B cell (primary cell): Measurements from ENCODE around the gene EEF1A2. TPM values are rescaled to one million over a fixed set of nuclear protein-coding genes. Genes with fewer than 3 reads are reported as not detected.

Experiments used
- ATAC-seq: fragments of 200-7000 bp; cut with Tn5 transposase; one replicate; pipeline ENCODE4 v1.10.0; 2021; ENCODE audit warnings: low read depth, mild to moderate bottlenecking, moderate number of reproducible peaks, moderate library complexity
- CTCF ChIA-PET: fragments of 350-600 bp; sonication (Branson Sonifier 250); formaldehyde crosslinking; loops from one replicate; lab custom pipeline; 2021; ENCODE audit warnings: antibody characterized with exemption, inconsistent platforms; lab: Charles Lee
- POLR2A ChIA-PET: fragments of 350-600 bp; sonication (Branson Sonifier 250); formaldehyde crosslinking; loops from one replicate; lab custom pipeline; 2021; ENCODE audit warnings: antibody characterized with exemption; lab: Charles Lee
- DNase-seq: peaks from one replicate; pipeline ENCODE4 v3.0.0; 2013
- H2AFZ ChIP-seq: 2 replicates; pipeline ENCODE4 v1.6.1; 2012; ENCODE audit warnings: mild to moderate bottlenecking, low read depth, low read length; ENCODE audit not compliant: insufficient read depth, poor library complexity, severe bottlenecking
- H3K27ac ChIP-seq, 2 donors: 1 replicate in 1 of 2; 2 replicates in 1 of 2; pipeline ENCODE4 v1.5.1; 2012 to 2013; ENCODE audit warnings: low read length in 2 of 2, mild to moderate bottlenecking in 2 of 2, moderate library complexity in 1 of 2
- H3K27me3 ChIP-seq, 4 experiments: fragments of 200-600 bp in 1 of 4; sonication (generic) in 1 of 4; replicated peaks in 1 of 4; 1 replicate in 2 of 4; 2 replicates in 2 of 4; pipeline versions ENCODE4 v1.6.1 to v1.7.0; 2013 to 2016; ENCODE audit warnings: low read length in 3 of 4, mild to moderate bottlenecking in 2 of 4, mixed read lengths in 1 of 4, moderate library complexity in 1 of 4; ENCODE audit not compliant: insufficient read depth in 4 of 4, control insufficient read depth in 3 of 4; ENCODE audit errors: control extremely low read depth in 1 of 4
- H3K36me3 ChIP-seq, 2 experiments: replicated peaks in 1 of 2; 1 replicate in 1 of 2; 2 replicates in 1 of 2; pipeline versions ENCODE4 v1.6.1 to v1.7.1; 2013; ENCODE audit warnings: low read length in 1 of 2; ENCODE audit not compliant: insufficient read depth in 2 of 2, control insufficient read depth in 1 of 2; ENCODE audit errors: control extremely low read depth in 1 of 2, extremely low read depth in 1 of 2
- H3K4me1 ChIP-seq, 2 donors: fragments of 200-600 bp in 1 of 2; sonication (generic) in 1 of 2; 1 replicate in 1 of 2; 2 replicates in 1 of 2; pipeline versions ENCODE4 v1.5.1 to v1.6.1; 2013 to 2017; ENCODE audit warnings: low read length in 2 of 2; ENCODE audit not compliant: control insufficient read depth in 2 of 2, insufficient read depth in 2 of 2
- H3K4me2 ChIP-seq: replicated peaks from 2 replicates; pipeline ENCODE3; 2012; ENCODE audit warnings: mild to moderate bottlenecking, low read depth, low read length; ENCODE audit not compliant: poor library complexity, severe bottlenecking
- H3K4me3 ChIP-seq, 5 experiments: fragments of 200-600 bp in 1 of 5; sonication (generic) in 1 of 5; 1 replicate in 3 of 5; 2 replicates in 2 of 5; pipeline versions ENCODE4 v1.5.1 to v1.7.0; 2011 to 2016; ENCODE audit warnings: low read length in 4 of 5, mild to moderate bottlenecking in 4 of 5, low read depth in 2 of 5, control low read depth in 1 of 5, moderate library complexity in 1 of 5; ENCODE audit not compliant: insufficient read depth in 1 of 5; ENCODE audit errors: control extremely low read depth in 1 of 5, extremely low read depth in 1 of 5
- H3K79me2 ChIP-seq: fragments of 200-600 bp; sonication (generic); one replicate; pipeline ENCODE4 v1.6.0; 2016; ENCODE audit warnings: low read length; ENCODE audit not compliant: control insufficient read depth, insufficient read depth
- H3K9ac ChIP-seq: fragments of 200-600 bp; sonication (generic); 2 replicates; pipeline ENCODE4 v1.6.1; 2017; ENCODE audit warnings: mild to moderate bottlenecking, low read length, moderate library complexity
- H3K9me3 ChIP-seq, 3 donors: one replicate each; pipeline versions ENCODE4 v1.6.1 to v1.7.1; 2013; ENCODE audit warnings: low read length in 2 of 3; ENCODE audit not compliant: control insufficient read depth in 2 of 3, insufficient read depth in 1 of 3; ENCODE audit errors: control extremely low read depth in 1 of 3
- H4K20me1 ChIP-seq: 2 replicates; pipeline ENCODE4 v1.6.0; 2012; ENCODE audit warnings: mild to moderate bottlenecking, low read length; ENCODE audit not compliant: insufficient read depth, control insufficient read depth, poor library complexity, severe bottlenecking
- H3K27ac Mint-ChIP-seq: one replicate; pipeline ENCODE4 v1.8.0; 2021; ENCODE audit warnings: mixed read lengths
- H3K27me3 Mint-ChIP-seq: one replicate; pipeline ENCODE4 v1.8.0; 2021; ENCODE audit warnings: mixed read lengths
- H3K4me1 Mint-ChIP-seq: one replicate; pipeline ENCODE4 v1.8.0; 2021; ENCODE audit warnings: mixed read lengths
- H3K4me3 Mint-ChIP-seq: one replicate; pipeline ENCODE4 v1.8.0; 2021; ENCODE audit warnings: mixed read lengths
- H3K9me3 Mint-ChIP-seq: one replicate; pipeline ENCODE4 v1.8.0; 2022; ENCODE audit warnings: mixed read lengths; ENCODE audit not compliant: insufficient read depth
- EZH2 ChIP-seq: IDR thresholded peaks from 2 replicates; pipeline ENCODE4 v1.6.1; 2012; ENCODE audit warnings: borderline replicate concordance, low read depth, mild to moderate bottlenecking, moderate library complexity, low read length; ENCODE audit not compliant: insufficient read depth, poor library complexity, severe bottlenecking
- WGBS: methylation state at CpG from one replicate; pipeline ENCODE4 v1.1.5; 2013; ENCODE audit warnings: missing lambda C conversion rate; ENCODE audit not compliant: insufficient coverage; 5-methylcytosine and 5-hydroxymethylcytosine counted together
- intact Hi-C: fragments of 100-400 bp; cut with micrococcal nuclease; formaldehyde crosslinking; loops from one replicate; pipeline ENCODE4 v1.10.0; 2022
- polyA plus RNA-seq: library from polyadenylated mRNA; depleted of rRNA; stranded (reverse); fragments of >200 nt; gene quantifications from 2 replicates; pipeline ENCODE4 v1.2.3, GENCODE V29; 2012
- total RNA-seq, 2 donors: library from RNA; stranded (reverse); fragments of 120-200 nt in 1 of 2; gene quantifications; 1 replicate in 1 of 2; 2 replicates in 1 of 2; pipeline versions ENCODE4 v1.2.3 to v1.2.4, GENCODE V29; 2013 to 2022
- TF ChIP-seq, protein P1 (sequence below): fragments of 200-600 bp; IDR thresholded peaks from one replicate; pipeline ENCODE4 v1.8.0; 2022; ENCODE audit warnings: antibody characterized with exemption, mild to moderate bottlenecking

The EEF1A2 gene
- total and polyA plus RNA-seq, 2 donors (not counting 1 experiment from before 2014, with no cell fraction given) = 2.2 to 2.9 TPM

DNA sequence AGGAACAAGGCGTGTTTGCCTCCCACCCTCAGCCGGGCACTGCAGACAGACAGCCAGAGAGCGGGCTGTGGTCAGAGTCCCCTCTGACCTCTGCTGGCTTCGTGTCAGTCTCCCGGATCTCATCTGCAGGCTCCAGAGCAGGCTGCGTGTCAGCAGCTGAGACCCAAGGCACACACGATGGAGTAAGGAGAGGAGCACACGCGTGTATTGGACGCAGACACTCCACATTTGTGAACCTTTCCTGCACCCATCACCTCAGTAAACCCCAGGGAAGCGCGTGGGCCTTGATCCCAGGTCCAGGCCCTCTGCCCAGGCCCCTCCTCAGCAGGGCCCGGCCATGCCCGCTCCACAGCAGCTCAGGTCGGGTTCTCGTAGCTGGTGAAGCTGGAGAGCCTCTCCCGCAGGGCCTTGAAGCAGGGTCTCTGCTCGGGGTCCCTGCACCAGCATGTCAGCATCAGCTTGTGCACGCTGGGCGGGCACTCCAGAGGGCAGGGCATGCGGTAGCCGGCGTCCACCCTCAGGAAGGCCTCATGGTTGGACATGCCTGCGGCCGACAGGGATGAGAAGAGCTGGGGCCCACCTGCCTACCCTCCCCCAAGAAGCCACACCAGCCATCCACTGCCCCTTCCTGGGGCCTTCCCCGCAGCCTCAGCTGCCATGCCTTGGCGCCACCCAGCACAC, 30.4 kb upstream of the EEF1A2 start:
- Histone ChIP-seq H3K4me2 (no peak overlapping the region), H3K9ac (no peak overlapping the region), H3K9me3 (no peaks in the 10 kb centered on the region), H3K27ac (no peak overlapping the region), H3K27me3 (peaks cover 0 to 6% (median 0%) of the 10 kb centered on the region in 4 experiments), H3K36me3 (no peaks in the 10 kb centered on the region), H3K4me3 (no peak overlapping the region), H2AFZ (no peak overlapping the region), H3K79me2 (no peaks in the 10 kb centered on the region), H4K20me1 (no peaks in the 10 kb centered on the region), H3K4me1 (peaks cover 6 to 7% of the 10 kb centered on the region in 2 donors)
- Mint-ChIP-seq H3K27me3 (no peaks in the 10 kb centered on the region), H3K27ac (no peak overlapping the region), H3K4me1 (peaks cover 23% of the 10 kb centered on the region), H3K9me3 (no peaks in the 10 kb centered on the region), H3K4me3 (no peak overlapping the region)
- 92% methylated on average over 24 of the region's 27 CpGs for WGBS
- peak; percentile 15 for DNase-seq
- intact Hi-C loops = no loop called here
- POLR2A ChIA-PET = interaction anchor here (0.5 to 1.7 kb wide), 3 partner anchors 9 to 336 kb away, joined by 3 to 8 read pairs (median 4); partner anchors contain the start of genes PPDPF and TPD52L2
- no peak for ATAC-seq
- TF ChIP-seq, protein P1, sequence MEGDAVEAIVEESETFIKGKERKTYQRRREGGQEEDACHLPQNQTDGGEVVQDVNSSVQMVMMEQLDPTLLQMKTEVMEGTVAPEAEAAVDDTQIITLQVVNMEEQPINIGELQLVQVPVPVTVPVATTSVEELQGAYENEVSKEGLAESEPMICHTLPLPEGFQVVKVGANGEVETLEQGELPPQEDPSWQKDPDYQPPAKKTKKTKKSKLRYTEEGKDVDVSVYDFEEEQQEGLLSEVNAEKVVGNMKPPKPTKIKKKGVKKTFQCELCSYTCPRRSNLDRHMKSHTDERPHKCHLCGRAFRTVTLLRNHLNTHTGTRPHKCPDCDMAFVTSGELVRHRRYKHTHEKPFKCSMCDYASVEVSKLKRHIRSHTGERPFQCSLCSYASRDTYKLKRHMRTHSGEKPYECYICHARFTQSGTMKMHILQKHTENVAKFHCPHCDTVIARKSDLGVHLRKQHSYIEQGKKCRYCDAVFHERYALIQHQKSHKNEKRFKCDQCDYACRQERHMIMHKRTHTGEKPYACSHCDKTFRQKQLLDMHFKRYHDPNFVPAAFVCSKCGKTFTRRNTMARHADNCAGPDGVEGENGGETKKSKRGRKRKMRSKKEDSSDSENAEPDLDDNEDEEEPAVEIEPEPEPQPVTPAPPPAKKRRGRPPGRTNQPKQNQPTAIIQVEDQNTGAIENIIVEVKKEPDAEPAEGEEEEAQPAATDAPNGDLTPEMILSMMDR = no peak
- TF ChIP-seq EZH2 = no peak
- CTCF ChIA-PET = interaction anchor here (1.0 kb wide), 1 partner anchor 353 kb away, joined by 3 read pairs; no protein-coding TSS in a partner anchor

DNA sequence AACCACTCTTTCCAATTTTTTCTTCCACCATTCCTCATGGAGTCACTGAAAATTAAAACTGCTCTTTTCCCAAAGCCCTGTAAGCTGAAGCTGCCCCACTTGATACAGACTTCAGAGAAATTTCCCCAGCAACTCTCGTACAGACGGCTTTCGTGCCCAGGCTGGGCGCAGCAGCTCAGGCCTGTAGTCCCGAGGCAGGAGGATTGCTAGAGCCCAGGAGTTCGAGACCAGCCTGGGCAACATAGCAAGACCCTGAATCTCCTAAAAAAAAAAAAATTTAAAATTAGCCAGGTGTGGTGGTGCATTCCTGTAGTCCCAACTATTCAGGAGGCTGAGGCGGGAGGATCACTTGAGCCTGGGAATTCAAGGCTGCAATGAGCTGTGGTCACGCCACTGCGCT, 28.3 kb upstream of the EEF1A2 start:
- Mint-ChIP-seq H3K9me3 (no peaks in the 10 kb centered on the region), H3K27me3 (no peaks in the 10 kb centered on the region), H3K4me1 (peaks cover 32% of the 10 kb centered on the region), H3K4me3 (no peak overlapping the region), H3K27ac (no peak overlapping the region)
- ChIA-PET CTCF (no interaction called here), POLR2A (no interaction called here)
- Histone ChIP-seq H3K9me3 (peaks cover 0 to 14% (median 4%) of the 10 kb centered on the region in 3 donors), H3K79me2 (peaks cover 5% of the 10 kb centered on the region), H3K36me3 (peaks cover 0 to 5% of the 10 kb centered on the region in 2 experiments), H3K9ac (no peak overlapping the region), H3K4me2 (no peak overlapping the region), H3K4me1 (peaks cover 9 to 12% of the 10 kb centered on the region in 2 donors), H4K20me1 (peaks cover 16% of the 10 kb centered on the region), H3K27me3 (peaks cover 0 to 6% (median 0%) of the 10 kb centered on the region in 4 experiments), H3K4me3 (no peak overlapping the region), H2AFZ (no peak overlapping the region), H3K27ac (no peak overlapping the region)
- TF ChIP-seq, protein P1 = no peak
- TF ChIP-seq EZH2 = no peak
- WGBS = 85% methylated on average over 5 of the region's 9 CpGs
- DNase-seq (no peak), ATAC-seq (no peak)
- intact Hi-C loops = no loop called here
